Measurements from ENCODE around the gene C15orf62.

DNA sequence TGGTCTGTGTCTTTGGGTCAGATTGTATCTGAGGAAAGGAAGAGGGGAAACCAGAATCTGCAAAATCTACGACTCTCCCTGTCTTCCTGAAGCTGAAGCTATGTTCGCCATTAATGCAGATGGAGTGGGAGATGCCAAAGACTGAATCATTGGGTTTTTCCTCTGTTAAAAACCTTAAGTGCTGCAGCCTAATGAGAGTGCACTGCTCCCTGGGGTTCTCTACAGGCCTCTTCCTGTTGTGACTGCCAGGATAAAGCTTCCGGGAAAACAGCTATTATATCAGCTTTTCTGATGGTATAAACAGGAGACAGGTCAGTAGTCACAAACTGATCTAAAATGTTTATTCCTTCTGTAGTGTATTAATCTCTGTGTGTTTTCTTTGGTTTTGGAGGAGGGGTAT, 38.7 kb upstream of the C15orf62 start:
- TF ChIP-seq POLR2AphosphoS5 (IDR thresholded peaks at IDR 0.05) (no peak), SMC3 (conservative IDR thresholded peaks at IDR 0.05; ENCODE audit: poor library complexity) (no peak), EP300 (conservative IDR thresholded peaks at IDR 0.05; ENCODE audit: poor library complexity, severe bottlenecking) (no peak), RAD21 (conservative IDR thresholded peaks at IDR 0.05) (no peak), EZH2 (IDR thresholded peaks at IDR 0.05; ENCODE audit: borderline replicate concordance, insufficient read depth, low read length, poor library complexity, severe bottlenecking) (no peak), TAF1 (IDR thresholded peaks at IDR 0.05; ENCODE audit: low read depth) (no peak)
- TF ChIP-seq, protein P1, sequence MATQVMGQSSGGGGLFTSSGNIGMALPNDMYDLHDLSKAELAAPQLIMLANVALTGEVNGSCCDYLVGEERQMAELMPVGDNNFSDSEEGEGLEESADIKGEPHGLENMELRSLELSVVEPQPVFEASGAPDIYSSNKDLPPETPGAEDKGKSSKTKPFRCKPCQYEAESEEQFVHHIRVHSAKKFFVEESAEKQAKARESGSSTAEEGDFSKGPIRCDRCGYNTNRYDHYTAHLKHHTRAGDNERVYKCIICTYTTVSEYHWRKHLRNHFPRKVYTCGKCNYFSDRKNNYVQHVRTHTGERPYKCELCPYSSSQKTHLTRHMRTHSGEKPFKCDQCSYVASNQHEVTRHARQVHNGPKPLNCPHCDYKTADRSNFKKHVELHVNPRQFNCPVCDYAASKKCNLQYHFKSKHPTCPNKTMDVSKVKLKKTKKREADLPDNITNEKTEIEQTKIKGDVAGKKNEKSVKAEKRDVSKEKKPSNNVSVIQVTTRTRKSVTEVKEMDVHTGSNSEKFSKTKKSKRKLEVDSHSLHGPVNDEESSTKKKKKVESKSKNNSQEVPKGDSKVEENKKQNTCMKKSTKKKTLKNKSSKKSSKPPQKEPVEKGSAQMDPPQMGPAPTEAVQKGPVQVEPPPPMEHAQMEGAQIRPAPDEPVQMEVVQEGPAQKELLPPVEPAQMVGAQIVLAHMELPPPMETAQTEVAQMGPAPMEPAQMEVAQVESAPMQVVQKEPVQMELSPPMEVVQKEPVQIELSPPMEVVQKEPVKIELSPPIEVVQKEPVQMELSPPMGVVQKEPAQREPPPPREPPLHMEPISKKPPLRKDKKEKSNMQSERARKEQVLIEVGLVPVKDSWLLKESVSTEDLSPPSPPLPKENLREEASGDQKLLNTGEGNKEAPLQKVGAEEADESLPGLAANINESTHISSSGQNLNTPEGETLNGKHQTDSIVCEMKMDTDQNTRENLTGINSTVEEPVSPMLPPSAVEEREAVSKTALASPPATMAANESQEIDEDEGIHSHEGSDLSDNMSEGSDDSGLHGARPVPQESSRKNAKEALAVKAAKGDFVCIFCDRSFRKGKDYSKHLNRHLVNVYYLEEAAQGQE (IDR thresholded peaks at IDR 0.05; ENCODE audit: borderline replicate concordance): no peak
- TF ChIP-seq, protein P2, sequence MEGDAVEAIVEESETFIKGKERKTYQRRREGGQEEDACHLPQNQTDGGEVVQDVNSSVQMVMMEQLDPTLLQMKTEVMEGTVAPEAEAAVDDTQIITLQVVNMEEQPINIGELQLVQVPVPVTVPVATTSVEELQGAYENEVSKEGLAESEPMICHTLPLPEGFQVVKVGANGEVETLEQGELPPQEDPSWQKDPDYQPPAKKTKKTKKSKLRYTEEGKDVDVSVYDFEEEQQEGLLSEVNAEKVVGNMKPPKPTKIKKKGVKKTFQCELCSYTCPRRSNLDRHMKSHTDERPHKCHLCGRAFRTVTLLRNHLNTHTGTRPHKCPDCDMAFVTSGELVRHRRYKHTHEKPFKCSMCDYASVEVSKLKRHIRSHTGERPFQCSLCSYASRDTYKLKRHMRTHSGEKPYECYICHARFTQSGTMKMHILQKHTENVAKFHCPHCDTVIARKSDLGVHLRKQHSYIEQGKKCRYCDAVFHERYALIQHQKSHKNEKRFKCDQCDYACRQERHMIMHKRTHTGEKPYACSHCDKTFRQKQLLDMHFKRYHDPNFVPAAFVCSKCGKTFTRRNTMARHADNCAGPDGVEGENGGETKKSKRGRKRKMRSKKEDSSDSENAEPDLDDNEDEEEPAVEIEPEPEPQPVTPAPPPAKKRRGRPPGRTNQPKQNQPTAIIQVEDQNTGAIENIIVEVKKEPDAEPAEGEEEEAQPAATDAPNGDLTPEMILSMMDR (IDR thresholded peaks at IDR 0.05; ENCODE audit: poor library complexity, severe bottlenecking): no peak

All from neural cell (in vitro differentiated cells).